H54 (cell line): ENCODE measurements around the gene RBX1.

ENCODE experiments used
- DNase-seq: peaks from one replicate; pipeline ENCODE4 v3.0.0; 2011; ENCODE audit warnings: low spot score, mixed read lengths; ENCODE audit not compliant: insufficient read length
- FAIRE-seq: peaks from 3 replicates; lab custom pipeline; 2011; peaks lifted over from hg19 to GRCh38; lab: Jason Lieb, UNC
- POLR2A ChIP-seq: IDR thresholded peaks from 2 replicates; pipeline ENCODE4 v1.6.1; 2011; ENCODE audit warnings: low read depth, mild to moderate bottlenecking, low read length

RBX1 gene

GRCh38 chr22:41021613-41022454, 70.7 kb downstream of the RBX1 start:
- DNase-seq (peak; percentile 50), FAIRE-seq (no peak)
- no peak for TF ChIP-seq POLR2A

GRCh38 chr22:41022470-41023298, 71.5 kb downstream of the RBX1 start:
- no peak for FAIRE-seq
- peak; percentile 32 for DNase-seq
- no peak for TF ChIP-seq POLR2A
